HCT116 (cell line): Measurements from ENCODE around the gene RPH3AL. TPM values are rescaled to one million over a fixed set of nuclear protein-coding genes. Genes with fewer than 3 reads are reported as not detected.

ENCODE experiments used
- ATAC-seq: fragments of 200-7000 bp; cut with Tn5 transposase; 2 replicates; pipeline ENCODE4 v1.9.1; 2020; ENCODE audit warnings: mild to moderate bottlenecking, moderate library complexity
- BruUV-seq: library from RNA; stranded (reverse); fragments of 400-500 nt; replicated peaks from 2 replicates; lab custom pipeline; 2021; lab: Mats Ljungman, UMichigan
- CTCF ChIA-PET: fragments of 300-600 bp; sonication (Branson Sonifier 250); formaldehyde crosslinking; loops from one replicate; lab custom pipeline; 2021; ENCODE audit warnings: antibody characterized with exemption; lab: Charles Lee
- POLR2A ChIA-PET: fragments of 300-600, 350-600 bp; sonication (Branson Sonifier 250); formaldehyde crosslinking; loops from one replicate; lab custom pipeline; 2021; ENCODE audit warnings: antibody characterized with exemption; lab: Charles Lee
- RAD21 ChIA-PET, 2 experiments: fragments of 300-600 bp; sonication (Branson Sonifier 250); formaldehyde crosslinking; loops; one replicate each; lab custom pipeline; 2023; ENCODE audit warnings: low total read pairs in 2 of 2; ENCODE audit not compliant: uncharacterized antibody in 2 of 2, unreplicated experiment in 2 of 2, low non-redundant PET in 1 of 2; lab: Charles Lee
- DNase-seq: peaks from one replicate; pipeline ENCODE4 v3.0.0-alpha.2; 2010; ENCODE audit warnings: low read depth, low spot score
- H2AFZ ChIP-seq: fragments of 200-600 bp; shearing (Covaris generic), sonication (generic); 2 replicates; pipeline ENCODE4 v1.6.1; 2017; ENCODE audit warnings: low read depth, mixed run types, mixed read lengths, antibody characterized with exemption, low read length; ENCODE audit not compliant: poor library complexity, severe bottlenecking
- H3K27ac ChIP-seq: 2 replicates; pipeline ENCODE4 v1.5.1; 2012; ENCODE audit warnings: low read depth, low read length
- H3K27me3 ChIP-seq: fragments of 200-600 bp; sonication (generic); 2 replicates; pipeline ENCODE4 v1.6.1; 2016; ENCODE audit warnings: mixed run types, low read length, mixed read lengths; ENCODE audit not compliant: insufficient read depth
- H3K36me3 ChIP-seq, 2 experiments: fragments of 200-500 bp in 1 of 2; fragments of 200-600 bp in 1 of 2; sonication (Bioruptor generic) in 1 of 2; sonication (generic) in 1 of 2; 2 replicates each; pipeline versions ENCODE4 v1.5.1 to v1.6.1; 2014 to 2016; ENCODE audit warnings: low read length in 2 of 2, inconsistent platforms in 1 of 2, mixed read lengths in 1 of 2, mixed run types in 1 of 2; ENCODE audit not compliant: insufficient read depth in 2 of 2, control insufficient read depth in 1 of 2
- H3K4me1 ChIP-seq, 2 experiments: fragments of 200-600 bp in 1 of 2; sonication (generic) in 1 of 2; 2 replicates each; pipeline versions ENCODE4 v1.5.1 to v1.6.1; 2012 to 2017; ENCODE audit warnings: low read length in 2 of 2, inconsistent platforms in 1 of 2, mild to moderate bottlenecking in 1 of 2, mixed read lengths in 1 of 2, mixed run types in 1 of 2, moderate library complexity in 1 of 2; ENCODE audit not compliant: insufficient read depth in 2 of 2, control insufficient read depth in 1 of 2
- H3K4me2 ChIP-seq: fragments of 200-600 bp; sonication (generic); 2 replicates; pipeline ENCODE4 v1.6.1; 2017; ENCODE audit warnings: mixed run types, low read length, mixed read lengths
- H3K4me3 ChIP-seq, 2 experiments: fragments of 200-600 bp in 1 of 2; sonication (generic) in 1 of 2; replicated peaks in 1 of 2; 2 replicates each; pipeline ENCODE4 v1.5.1; 2011 to 2016; ENCODE audit warnings: low read length in 2 of 2, control low read depth in 1 of 2, low read depth in 1 of 2, mild to moderate bottlenecking in 1 of 2, mixed read lengths in 1 of 2, mixed run types in 1 of 2
- H3K79me2 ChIP-seq: fragments of 200-600 bp; sonication (generic); 2 replicates; pipeline ENCODE4 v1.6.1; 2017; ENCODE audit warnings: mild to moderate bottlenecking, mixed run types, low read length, moderate library complexity, mixed read lengths; ENCODE audit not compliant: insufficient read depth
- H3K9ac ChIP-seq: fragments of 200-600 bp; sonication (generic); 2 replicates; pipeline ENCODE4 v1.6.1; 2016; ENCODE audit warnings: low read length, mixed read lengths
- H3K9me2 ChIP-seq: fragments of 200-600 bp; sonication (generic), shearing (Covaris generic); 2 replicates; pipeline ENCODE4 v1.6.1; 2017; ENCODE audit warnings: mixed run types, mild to moderate bottlenecking, moderate library complexity; ENCODE audit not compliant: insufficient read depth
- H3K9me3 ChIP-seq, 2 experiments: fragments of 200-500 bp in 1 of 2; fragments of 200-600 bp in 1 of 2; sonication (Bioruptor generic) in 1 of 2; sonication (generic) in 1 of 2; 2 replicates each; pipeline ENCODE4 v1.6.1; 2014 to 2017; ENCODE audit warnings: low read length in 2 of 2, mixed read lengths in 2 of 2, inconsistent platforms in 1 of 2, low read depth in 1 of 2, mild to moderate bottlenecking in 1 of 2, mixed run types in 1 of 2, moderate library complexity in 1 of 2; ENCODE audit not compliant: control insufficient read depth in 1 of 2, insufficient read depth in 1 of 2
- H4K20me1 ChIP-seq: fragments of 200-600 bp; sonication (generic), shearing (Covaris generic); 2 replicates; pipeline ENCODE4 v1.6.1; 2017; ENCODE audit warnings: mixed run types, mild to moderate bottlenecking, moderate library complexity; ENCODE audit not compliant: insufficient read depth
- EGR1 ChIP-seq: IDR thresholded peaks from 2 replicates; pipeline ENCODE4 v1.6.1; 2012; ENCODE audit warnings: low read depth
- ELF1 ChIP-seq: IDR thresholded peaks from 2 replicates; pipeline ENCODE4 v1.6.1; 2012; ENCODE audit warnings: low read depth, borderline replicate concordance
- FOSL1 ChIP-seq: IDR thresholded peaks from 2 replicates; pipeline ENCODE4 v1.6.1; 2012; ENCODE audit warnings: low read depth
- SIN3A ChIP-seq: IDR thresholded peaks from 2 replicates; pipeline ENCODE4 v1.6.1; 2012; ENCODE audit warnings: low read depth
- SRF ChIP-seq: IDR thresholded peaks from 2 replicates; pipeline ENCODE4 v1.6.1; 2012; ENCODE audit warnings: low read depth
- TCF7L2 ChIP-seq: IDR thresholded peaks from 2 replicates; pipeline ENCODE4 v1.7.0; 2011; ENCODE audit warnings: borderline replicate concordance, inconsistent platforms; ENCODE audit not compliant: insufficient read depth, insufficient read length; ENCODE audit errors: extremely low read depth
- YY1 ChIP-seq: IDR thresholded peaks from 2 replicates; pipeline ENCODE4 v1.6.1; 2011; ENCODE audit warnings: low read length, low read depth, moderate library complexity, mild to moderate bottlenecking; ENCODE audit not compliant: insufficient replicate concordance; ENCODE audit errors: extremely low read depth
- ZNF274 ChIP-seq: fragments of 200-500 bp; sonication (Bioruptor generic); IDR thresholded peaks from 2 replicates; pipeline ENCODE4 v1.6.1; 2014; ENCODE audit warnings: mild to moderate bottlenecking, low read depth, low read length, inconsistent platforms
- intact Hi-C: fragments of 100-400 bp; cut with micrococcal nuclease; formaldehyde crosslinking; loops from 2 replicates; pipeline ENCODE4 v1.10.0; 2022
- total RNA-seq: library from RNA; stranded (reverse); gene quantifications from one replicate; pipeline ENCODE4 v1.2.1, GENCODE V29; 2021; ENCODE audit not compliant: unreplicated experiment
- TF ChIP-seq, protein P1 (sequence below), 3 experiments: fragments of 200-600 bp in 1 of 3; sonication (generic) in 1 of 3; IDR thresholded peaks in 2 of 3; conservative IDR thresholded peaks in 1 of 3; 2 replicates each; pipeline ENCODE4 v1.5.1; 2012 to 2017; ENCODE audit warnings: low read depth in 2 of 3, low read length in 2 of 3, antibody characterized with exemption in 1 of 3, borderline replicate concordance in 1 of 3, control low read depth in 1 of 3, mild to moderate bottlenecking in 1 of 3, mixed read lengths in 1 of 3, mixed run types in 1 of 3, moderate library complexity in 1 of 3; ENCODE audit not compliant: insufficient read depth in 1 of 3
- TF ChIP-seq, protein P2 (sequence below): IDR thresholded peaks from 2 replicates; pipeline ENCODE4 v1.6.1; 2011; ENCODE audit warnings: mild to moderate bottlenecking, low read length, moderate library complexity; ENCODE audit not compliant: insufficient replicate concordance; ENCODE audit errors: extremely low read depth
- TF ChIP-seq, protein P3 (sequence below): IDR thresholded peaks from 2 replicates; pipeline ENCODE4 v1.6.1; 2012; ENCODE audit warnings: low read depth

RPH3AL gene
- total RNA-seq, 1 experiment from 2014 or later: 17.0 TPM

DNA sequence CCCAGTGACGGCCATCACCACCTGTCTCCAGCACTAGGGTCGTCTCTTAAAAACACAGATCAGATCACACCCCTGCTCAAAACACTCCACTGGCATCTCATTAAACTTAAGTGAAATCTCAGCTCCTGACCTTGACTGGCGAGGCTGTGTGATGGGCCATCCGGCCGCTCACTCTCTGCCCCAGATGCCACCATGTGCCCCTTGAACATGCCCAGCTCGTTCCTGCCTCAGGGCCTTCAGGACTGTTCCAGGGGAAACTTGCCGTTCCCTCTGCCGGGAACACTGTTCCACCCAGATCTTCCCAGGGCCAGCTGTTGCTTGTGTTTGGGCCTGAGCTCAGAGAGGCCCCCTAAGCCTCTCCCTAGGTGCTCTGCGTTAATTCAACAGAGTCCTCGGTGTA is 39.4 kb downstream of the RPH3AL start:
- no peak for ATAC-seq
- BruUV-seq: no TSS peak
- no peaks in the 10 kb centered on the region for H3K79me2 ChIP-seq
- H4K20me1 ChIP-seq: no peaks in the 10 kb centered on the region
- ChIA-PET CTCF (no interaction called here), RAD21 (no interaction called here), POLR2A (no interaction called here)
- intact Hi-C loops: no loop called here
- H3K27me3 ChIP-seq: no peaks in the 10 kb centered on the region
- H3K9me2 ChIP-seq: no peaks in the 10 kb centered on the region
- DNase-seq: no peak
- no peak overlapping the region for H3K27ac ChIP-seq
- no peaks in the 10 kb centered on the region for H3K4me1 ChIP-seq
- TF ChIP-seq SIN3A: no peak
- no peak for TF ChIP-seq TCF7L2
- TF ChIP-seq, protein P1, sequence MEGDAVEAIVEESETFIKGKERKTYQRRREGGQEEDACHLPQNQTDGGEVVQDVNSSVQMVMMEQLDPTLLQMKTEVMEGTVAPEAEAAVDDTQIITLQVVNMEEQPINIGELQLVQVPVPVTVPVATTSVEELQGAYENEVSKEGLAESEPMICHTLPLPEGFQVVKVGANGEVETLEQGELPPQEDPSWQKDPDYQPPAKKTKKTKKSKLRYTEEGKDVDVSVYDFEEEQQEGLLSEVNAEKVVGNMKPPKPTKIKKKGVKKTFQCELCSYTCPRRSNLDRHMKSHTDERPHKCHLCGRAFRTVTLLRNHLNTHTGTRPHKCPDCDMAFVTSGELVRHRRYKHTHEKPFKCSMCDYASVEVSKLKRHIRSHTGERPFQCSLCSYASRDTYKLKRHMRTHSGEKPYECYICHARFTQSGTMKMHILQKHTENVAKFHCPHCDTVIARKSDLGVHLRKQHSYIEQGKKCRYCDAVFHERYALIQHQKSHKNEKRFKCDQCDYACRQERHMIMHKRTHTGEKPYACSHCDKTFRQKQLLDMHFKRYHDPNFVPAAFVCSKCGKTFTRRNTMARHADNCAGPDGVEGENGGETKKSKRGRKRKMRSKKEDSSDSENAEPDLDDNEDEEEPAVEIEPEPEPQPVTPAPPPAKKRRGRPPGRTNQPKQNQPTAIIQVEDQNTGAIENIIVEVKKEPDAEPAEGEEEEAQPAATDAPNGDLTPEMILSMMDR (IDR thresholded peaks at IDR 0.05 in 2 of 3, conservative IDR thresholded peaks at IDR 0.05 in 1 of 3; ENCODE audit: borderline replicate concordance in 1 of 3, insufficient read depth in 1 of 3, low read depth in 2 of 3, low read length in 2 of 3): no peak
- TF ChIP-seq EGR1: no peak
- no peak for TF ChIP-seq FOSL1
- no peak overlapping the region for H2AFZ ChIP-seq
- H3K4me3 ChIP-seq: no peak overlapping the region
- peaks cover 0 to 6% of the 10 kb centered on the region in 2 experiments; a peak in 1 of 4 replicates for H3K9me3 ChIP-seq
- H3K9ac ChIP-seq: no peak overlapping the region
- no peaks in the 10 kb centered on the region for H3K36me3 ChIP-seq
- no peak overlapping the region for H3K4me2 ChIP-seq

DNA sequence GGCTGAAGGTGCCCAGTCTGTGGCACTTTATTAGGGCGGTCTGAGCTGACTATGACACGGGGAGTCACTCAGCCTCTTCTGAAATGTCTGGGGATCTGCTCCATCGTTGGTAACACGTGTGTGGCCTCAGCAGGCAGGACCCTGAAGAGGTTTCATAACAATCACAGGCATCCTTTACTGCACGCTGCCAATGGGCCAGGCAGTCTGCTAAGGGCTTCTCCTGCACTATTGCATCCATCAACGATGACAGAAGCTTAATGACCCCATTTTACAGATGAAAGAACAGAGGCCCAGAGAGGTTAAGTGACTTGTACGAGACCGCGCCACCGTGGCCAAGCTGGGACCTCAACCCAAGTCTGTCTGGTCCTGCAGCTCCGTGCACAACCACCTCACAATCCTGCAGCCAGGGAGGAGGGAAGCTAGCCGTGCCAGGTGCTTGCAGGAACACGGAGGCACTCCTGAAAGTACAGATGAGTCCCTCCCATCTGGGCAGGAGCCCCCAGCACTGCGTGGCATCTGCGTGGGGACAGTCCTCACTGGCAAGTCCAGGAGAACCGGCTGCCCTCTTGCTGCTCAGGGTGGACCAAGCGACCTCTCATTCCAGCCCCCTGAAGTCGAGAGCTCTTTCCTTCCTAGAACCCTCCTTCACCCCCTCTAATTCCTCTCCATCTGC is 40.0 kb downstream of the RPH3AL start:
- ChIA-PET POLR2A (no interaction called here), CTCF (no interaction called here), RAD21 (no interaction called here)
- no peaks in the 10 kb centered on the region for H3K36me3 ChIP-seq
- H3K27me3 ChIP-seq: no peaks in the 10 kb centered on the region
- BruUV-seq: no TSS peak
- no peak overlapping the region for H3K4me3 ChIP-seq
- ATAC-seq (no peak), DNase-seq (no peak)
- no peak overlapping the region for H2AFZ ChIP-seq
- no peaks in the 10 kb centered on the region for H3K4me1 ChIP-seq
- H3K9me3 ChIP-seq: peaks cover 0 to 6% of the 10 kb centered on the region in 2 experiments; a peak in 1 of 4 replicates
- no peaks in the 10 kb centered on the region for H3K9me2 ChIP-seq
- intact Hi-C loops: no loop called here
- H3K4me2 ChIP-seq: no peak overlapping the region
- no peak overlapping the region for H3K27ac ChIP-seq
- no peaks in the 10 kb centered on the region for H4K20me1 ChIP-seq
- H3K9ac ChIP-seq: no peak overlapping the region
- H3K79me2 ChIP-seq: no peaks in the 10 kb centered on the region
- TF ChIP-seq, protein P2, sequence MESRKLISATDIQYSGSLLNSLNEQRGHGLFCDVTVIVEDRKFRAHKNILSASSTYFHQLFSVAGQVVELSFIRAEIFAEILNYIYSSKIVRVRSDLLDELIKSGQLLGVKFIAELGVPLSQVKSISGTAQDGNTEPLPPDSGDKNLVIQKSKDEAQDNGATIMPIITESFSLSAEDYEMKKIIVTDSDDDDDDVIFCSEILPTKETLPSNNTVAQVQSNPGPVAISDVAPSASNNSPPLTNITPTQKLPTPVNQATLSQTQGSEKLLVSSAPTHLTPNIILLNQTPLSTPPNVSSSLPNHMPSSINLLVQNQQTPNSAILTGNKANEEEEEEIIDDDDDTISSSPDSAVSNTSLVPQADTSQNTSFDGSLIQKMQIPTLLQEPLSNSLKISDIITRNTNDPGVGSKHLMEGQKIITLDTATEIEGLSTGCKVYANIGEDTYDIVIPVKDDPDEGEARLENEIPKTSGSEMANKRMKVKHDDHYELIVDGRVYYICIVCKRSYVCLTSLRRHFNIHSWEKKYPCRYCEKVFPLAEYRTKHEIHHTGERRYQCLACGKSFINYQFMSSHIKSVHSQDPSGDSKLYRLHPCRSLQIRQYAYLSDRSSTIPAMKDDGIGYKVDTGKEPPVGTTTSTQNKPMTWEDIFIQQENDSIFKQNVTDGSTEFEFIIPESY: no peak
- TF ChIP-seq YY1: no peak
- no peak for TF ChIP-seq ZNF274
- TF ChIP-seq, protein P3, sequence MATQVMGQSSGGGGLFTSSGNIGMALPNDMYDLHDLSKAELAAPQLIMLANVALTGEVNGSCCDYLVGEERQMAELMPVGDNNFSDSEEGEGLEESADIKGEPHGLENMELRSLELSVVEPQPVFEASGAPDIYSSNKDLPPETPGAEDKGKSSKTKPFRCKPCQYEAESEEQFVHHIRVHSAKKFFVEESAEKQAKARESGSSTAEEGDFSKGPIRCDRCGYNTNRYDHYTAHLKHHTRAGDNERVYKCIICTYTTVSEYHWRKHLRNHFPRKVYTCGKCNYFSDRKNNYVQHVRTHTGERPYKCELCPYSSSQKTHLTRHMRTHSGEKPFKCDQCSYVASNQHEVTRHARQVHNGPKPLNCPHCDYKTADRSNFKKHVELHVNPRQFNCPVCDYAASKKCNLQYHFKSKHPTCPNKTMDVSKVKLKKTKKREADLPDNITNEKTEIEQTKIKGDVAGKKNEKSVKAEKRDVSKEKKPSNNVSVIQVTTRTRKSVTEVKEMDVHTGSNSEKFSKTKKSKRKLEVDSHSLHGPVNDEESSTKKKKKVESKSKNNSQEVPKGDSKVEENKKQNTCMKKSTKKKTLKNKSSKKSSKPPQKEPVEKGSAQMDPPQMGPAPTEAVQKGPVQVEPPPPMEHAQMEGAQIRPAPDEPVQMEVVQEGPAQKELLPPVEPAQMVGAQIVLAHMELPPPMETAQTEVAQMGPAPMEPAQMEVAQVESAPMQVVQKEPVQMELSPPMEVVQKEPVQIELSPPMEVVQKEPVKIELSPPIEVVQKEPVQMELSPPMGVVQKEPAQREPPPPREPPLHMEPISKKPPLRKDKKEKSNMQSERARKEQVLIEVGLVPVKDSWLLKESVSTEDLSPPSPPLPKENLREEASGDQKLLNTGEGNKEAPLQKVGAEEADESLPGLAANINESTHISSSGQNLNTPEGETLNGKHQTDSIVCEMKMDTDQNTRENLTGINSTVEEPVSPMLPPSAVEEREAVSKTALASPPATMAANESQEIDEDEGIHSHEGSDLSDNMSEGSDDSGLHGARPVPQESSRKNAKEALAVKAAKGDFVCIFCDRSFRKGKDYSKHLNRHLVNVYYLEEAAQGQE: no peak
- TF ChIP-seq ELF1: no peak
- no peak for TF ChIP-seq SIN3A
- no peak for TF ChIP-seq SRF
